HUDEP-2 (cell line): ENCODE data around the gene MYLIP.

Experiments
- DNase-seq, 76 experiments: peaks; one replicate each; lab custom pipeline; 2025; ENCODE audit not compliant: unreplicated experiment in 76 of 76; lab: John Stamatoyannopoulos, UW

The MYLIP gene

GRCh38 chr6:16137451-16137801 lies 8.5 kb downstream of the MYLIP start:
- DNase-seq: no peak

- no peak for DNase-seq
These were observed 10.7 kb downstream of the MYLIP start for GRCh38 chr6:16139556-16139955.

- no peak for DNase-seq
These were observed 11.7 kb downstream of the MYLIP start for GRCh38 chr6:16140607-16141006.

- no peak for DNase-seq
These were observed 12.6 kb downstream of the MYLIP start for GRCh38 chr6:16141514-16141913.

- no peak for DNase-seq
These were observed 16.2 kb downstream of the MYLIP start for GRCh38 chr6:16145038-16145437.

- no peak for DNase-seq
These were observed 17.1 kb downstream of the MYLIP start for GRCh38 chr6:16146028-16146427.

GRCh38 chr6:16146527-16146955 lies 17.7 kb downstream of the MYLIP start:
- DNase-seq: no peak

GRCh38 chr6:16148498-16148897 lies 19.6 kb downstream of the MYLIP start:
- no peak for DNase-seq

- DNase-seq: no peak
These were observed 20.4 kb downstream of the MYLIP start for GRCh38 chr6:16149305-16149704.

- DNase-seq: no peak
These were observed 21.2 kb downstream of the MYLIP start for GRCh38 chr6:16150098-16150497.

- DNase-seq: no peak
These were observed 24.4 kb downstream of the MYLIP start for GRCh38 chr6:16153211-16153820.

GRCh38 chr6:16154904-16155303 lies 26.0 kb downstream of the MYLIP start:
- DNase-seq: no peak

GRCh38 chr6:16157492-16157891 lies 28.6 kb downstream of the MYLIP start:
- no peak for DNase-seq

- no peak for DNase-seq
These were observed 29.0 kb downstream of the MYLIP start for GRCh38 chr6:16157909-16158308.

GRCh38 chr6:16158943-16159557 lies 30.2 kb downstream of the MYLIP start:
- DNase-seq: no peak

- DNase-seq: no peak
These were observed 31.9 kb downstream of the MYLIP start for GRCh38 chr6:16160794-16161193.

- DNase-seq: no peak
These were observed 33.1 kb downstream of the MYLIP start for GRCh38 chr6:16162003-16162402.

- DNase-seq: no peak
These were observed 34.2 kb downstream of the MYLIP start for GRCh38 chr6:16163066-16163465.

- DNase-seq: peak in 32 of 76 experiments; percentile 9 to 61 (median 33)
These were observed 34.8 kb downstream of the MYLIP start for GRCh38 chr6:16163535-16164300.

- no peak for DNase-seq
These were observed 36.8 kb downstream of the MYLIP start for GRCh38 chr6:16165641-16166040.

- DNase-seq: no peak
These were observed 38.2 kb downstream of the MYLIP start for GRCh38 chr6:16166871-16167608.
